ENCODE data around the gene SMC1A. TPM values are rescaled to one million over a fixed set of nuclear protein-coding genes. Genes with fewer than 3 reads are reported as not detected.
"Not testable (repeated sequence)": the region's sequence is repeated elsewhere in the genome, so short reads cannot be mapped to it uniquely, and the experiment has no call there.

SMC1A gene
- total and polyA plus RNA-seq, 10 of the 15 experiments (the other 5 are each of a cell fraction or from before 2014, with no cell fraction given) = 25.6 to 158 (median 78.0) TPM

GRCh38 chrX:53471346-53471745 is 48.9 kb upstream of the SMC1A start (continued):
- TF ChIP-seq CEBPZ (IDR thresholded peaks at IDR 0.05; ENCODE audit: low read depth, low read length) = no peak
- no peak for TF ChIP-seq CTCF (IDR thresholded peaks at IDR 0.05 in 2 of 3, conservative IDR thresholded peaks at IDR 0.05 in 1 of 3; ENCODE audit: control insufficient read depth in 2 of 3, extremely low read depth in 1 of 3, insufficient read depth in 1 of 3, low read depth in 3 of 3, low read length in 3 of 3)

- WGBS (ENCODE audit: insufficient coverage, insufficient replicate concordance, low lambda C conversion rate, missing lambda C conversion rate) = 63% methylated on average over 3 of the region's 3 CpGs
- H3K9me3 ChIP-seq (replicated peaks; ENCODE audit: control insufficient read depth, insufficient read depth, low read length); RAD21 ChIA-PET (ENCODE audit: unreplicated experiment); POLR2A ChIA-PET; H3K27ac ChIP-seq (ENCODE audit: control insufficient read depth, insufficient read depth); H2AFZ ChIP-seq (ENCODE audit: control insufficient read depth, low read depth, low read length); DNase-seq (ENCODE audit: low read depth, low spot score); in situ Hi-C loops (cut with MboI); BruUV-seq (replicated peaks); intact Hi-C loops (cut with micrococcal nuclease; ENCODE audit: unreplicated experiment); H3K4me3 ChIP-seq; H3K36me3 ChIP-seq (ENCODE audit: control insufficient read depth in 2 of 2, insufficient read depth in 2 of 2, low read length in 1 of 2); H3K27me3 ChIP-seq (replicated peaks in 1 of 2; ENCODE audit: control insufficient read depth in 2 of 2, insufficient read depth in 2 of 2, low read length in 1 of 2); FAIRE-seq; H3K79me2 ChIP-seq (ENCODE audit: control insufficient read depth, insufficient read depth, low read length); SMC1A ChIA-PET (ENCODE audit: uncharacterized antibody, unreplicated experiment); H3K4me1 ChIP-seq (ENCODE audit: control insufficient read depth, insufficient read depth, low read length); H3K9ac ChIP-seq (ENCODE audit: control insufficient read depth, insufficient read depth, low read length); ATAC-seq; H4K20me1 ChIP-seq (ENCODE audit: control insufficient read depth, insufficient read depth); H3K4me2 ChIP-seq (ENCODE audit: control insufficient read depth, insufficient read depth): not testable (repeated sequence)
- CTCF ChIA-PET = interaction anchor here (2.3 kb wide), 1 partner anchor 22 kb away, joined by 9 read pairs; no protein-coding TSS in a partner anchor
Measured at GRCh38 chrX:53468659-53469058, 46.2 kb upstream of the SMC1A start.
